NCI-H460 (cell line): Measurements from ENCODE around the gene LRP1B. TPM values are rescaled to one million over a fixed set of nuclear protein-coding genes. Genes with fewer than 3 reads are reported as not detected.

Experiments used
- DNase-seq: peaks from one replicate; pipeline ENCODE4 v3.0.0-alpha.2; 2016; ENCODE audit warnings: low read depth; ENCODE audit errors: extremely low read depth
- total RNA-seq: library from RNA; depleted of rRNA; stranded (reverse); fragments of >200 nt; shearing (Covaris generic); gene quantifications from 2 replicates; pipeline ENCODE4 v1.2.3, GENCODE V29; 2014

LRP1B gene
- total RNA-seq, 1 experiment from 2014 or later: 4.0 TPM

GRCh38 chr2:142042536-142043199 is 88.1 kb downstream of the LRP1B start:
- no peak for DNase-seq

GRCh38 chr2:142041996-142042395 is 88.8 kb downstream of the LRP1B start:
- no peak for DNase-seq

GRCh38 chr2:142041105-142041504 is 89.7 kb downstream of the LRP1B start:
- no peak for DNase-seq

- DNase-seq: no peak
Observed at GRCh38 chr2:142040556-142040955, 90.3 kb downstream of the LRP1B start.

- no peak for DNase-seq
Observed at GRCh38 chr2:142038826-142039225, 92.0 kb downstream of the LRP1B start.

- DNase-seq: peak; percentile 23
Observed at GRCh38 chr2:142037744-142038143, 93.1 kb downstream of the LRP1B start.

GRCh38 chr2:142037066-142037465 is 93.8 kb downstream of the LRP1B start:
- DNase-seq: peak; percentile 14

- no peak for DNase-seq
Observed at GRCh38 chr2:142033393-142033792, 97.4 kb downstream of the LRP1B start.

GRCh38 chr2:142031656-142032055 is 99.2 kb downstream of the LRP1B start:
- no peak for DNase-seq

- no peak for DNase-seq
Observed at GRCh38 chr2:142030735-142031134, 100.1 kb downstream of the LRP1B start.

GRCh38 chr2:142029974-142030373 is 100.8 kb downstream of the LRP1B start:
- no peak for DNase-seq

- DNase-seq: no peak
Observed at GRCh38 chr2:142025394-142025793, 105.4 kb downstream of the LRP1B start.

- DNase-seq: no peak
Observed at GRCh38 chr2:142020368-142020767, 110.4 kb downstream of the LRP1B start.

GRCh38 chr2:142014536-142014935 is 116.3 kb downstream of the LRP1B start:
- no peak for DNase-seq

GRCh38 chr2:142012797-142013196 is 118.0 kb downstream of the LRP1B start:
- DNase-seq: no peak

GRCh38 chr2:142010477-142011270 is 120.1 kb downstream of the LRP1B start:
- DNase-seq: no peak

- no peak for DNase-seq
Observed at GRCh38 chr2:142008135-142008744, 122.6 kb downstream of the LRP1B start.

- no peak for DNase-seq
Observed at GRCh38 chr2:141994066-141994465, 136.8 kb downstream of the LRP1B start.

GRCh38 chr2:141992695-141993094 is 138.1 kb downstream of the LRP1B start:
- DNase-seq: no peak

- no peak for DNase-seq
Observed at GRCh38 chr2:141968433-141968832, 162.4 kb downstream of the LRP1B start.

GRCh38 chr2:141967980-141968379 is 162.8 kb downstream of the LRP1B start:
- no peak for DNase-seq

GRCh38 chr2:141967503-141967902 is 163.3 kb downstream of the LRP1B start:
- no peak for DNase-seq
